IMR-90 (cell line): ENCODE results near the gene GPI. TPM values are rescaled to one million over a fixed set of nuclear protein-coding genes. Genes with fewer than 3 reads are reported as not detected.

Source experiments
- ATAC-seq: fragments of 200-7000 bp; cut with Tn5 transposase; 2 replicates; pipeline ENCODE4 v1.9.1; 2020; ENCODE audit warnings: low read depth, mild to moderate bottlenecking, moderate library complexity
- BruUV-seq: library from RNA; stranded (reverse); fragments of 400-500 nt; replicated peaks from 2 replicates; lab custom pipeline; 2021; lab: Mats Ljungman, UMichigan
- CTCF ChIA-PET: fragments of 300-600 bp; formaldehyde crosslinking; extraction: SDS; loops from one replicate; lab custom pipeline; 2021; ENCODE audit warnings: antibody characterized with exemption; lab: Yijun Ruan, JAX
- POLR2A ChIA-PET: fragments of 300-600 bp; sonication (Branson Sonifier 250); formaldehyde crosslinking; loops from one replicate; lab custom pipeline; 2022; ENCODE audit warnings: antibody characterized with exemption; ENCODE audit not compliant: unreplicated experiment; lab: Charles Lee
- DNase-seq: peaks from one replicate; pipeline ENCODE4 v3.0.0; 2013
- H2AFZ ChIP-seq: replicated peaks from 2 replicates; pipeline ENCODE3; 2013; ENCODE audit warnings: low read length, mild to moderate bottlenecking; ENCODE audit not compliant: poor library complexity
- H2AK5ac ChIP-seq: 2 replicates; pipeline ENCODE4 v1.6.1; 2013; ENCODE audit warnings: low read depth, low read length, inconsistent platforms
- H2AK9ac ChIP-seq: replicated peaks from 2 replicates; pipeline ENCODE3; 2013; ENCODE audit warnings: mild to moderate bottlenecking, low read depth, low read length, moderate library complexity; ENCODE audit not compliant: poor library complexity
- H2BK120ac ChIP-seq: 2 replicates; pipeline ENCODE4 v1.6.1; 2013; ENCODE audit warnings: low read depth, low read length, inconsistent platforms
- H2BK15ac ChIP-seq: 3 replicates; pipeline ENCODE4 v1.6.1; 2013; ENCODE audit warnings: low read depth, low read length, inconsistent platforms
- H2BK20ac ChIP-seq: 2 replicates; pipeline ENCODE4 v1.6.1; 2013; ENCODE audit warnings: low read depth, mild to moderate bottlenecking, inconsistent platforms, low read length, moderate library complexity
- H2BK5ac ChIP-seq: 2 replicates; pipeline ENCODE4 v1.6.1; 2013; ENCODE audit warnings: mild to moderate bottlenecking, low read depth, low read length, inconsistent platforms; ENCODE audit not compliant: poor library complexity, severe bottlenecking
- H3K14ac ChIP-seq: replicated peaks from 2 replicates; pipeline ENCODE4 v1.6.1; 2013; ENCODE audit warnings: low read depth, low read length, inconsistent platforms
- H3K18ac ChIP-seq: 2 replicates; pipeline ENCODE4 v1.6.1; 2013; ENCODE audit warnings: low read depth, low read length, control low read depth
- H3K23ac ChIP-seq: 2 replicates; pipeline ENCODE4 v1.6.1; 2013; ENCODE audit warnings: low read depth, low read length, inconsistent platforms
- H3K27ac ChIP-seq: 2 replicates; pipeline ENCODE4 v1.5.1; 2013; ENCODE audit warnings: mild to moderate bottlenecking, control low read depth, low read length; ENCODE audit not compliant: insufficient read depth
- H3K27me3 ChIP-seq: 2 replicates; pipeline ENCODE4 v1.6.1; 2013; ENCODE audit warnings: low read length; ENCODE audit not compliant: control insufficient read depth, insufficient read depth
- H3K36me3 ChIP-seq: 2 replicates; pipeline ENCODE4 v1.6.1; 2013; ENCODE audit warnings: low read length, mixed read lengths; ENCODE audit not compliant: control insufficient read depth, insufficient read depth
- H3K4ac ChIP-seq: 2 replicates; pipeline ENCODE4 v1.6.1; 2013; ENCODE audit warnings: low read depth, low read length, inconsistent platforms
- H3K4me1 ChIP-seq: 2 replicates; pipeline ENCODE4 v1.6.1; 2013; ENCODE audit warnings: low read length, mixed read lengths; ENCODE audit not compliant: control insufficient read depth, insufficient read depth
- H3K4me2 ChIP-seq: 2 replicates; pipeline ENCODE4 v1.6.1; 2013; ENCODE audit warnings: low read depth, mild to moderate bottlenecking, control low read depth, low read length, moderate library complexity
- H3K4me3 ChIP-seq: 2 replicates; pipeline ENCODE4 v1.5.1; 2013; ENCODE audit warnings: low read depth, mild to moderate bottlenecking, control low read depth, low read length, moderate library complexity; ENCODE audit not compliant: insufficient read depth
- H3K56ac ChIP-seq: 2 replicates; pipeline ENCODE4 v1.6.1; 2013; ENCODE audit warnings: low read length, inconsistent platforms; ENCODE audit not compliant: insufficient read depth; ENCODE audit errors: extremely low read depth
- H3K79me1 ChIP-seq, 2 experiments: 2 replicates each; pipeline ENCODE4 v1.6.1; 2013; ENCODE audit warnings: low read length in 2 of 2, inconsistent platforms in 1 of 2, low read depth in 1 of 2
- H3K9ac ChIP-seq: 2 replicates; pipeline ENCODE4 v1.6.1; 2013; ENCODE audit warnings: low read depth, low read length, control low read depth
- H3K9me1 ChIP-seq: 2 replicates; pipeline ENCODE4 v1.6.1; 2013; ENCODE audit warnings: low read length, inconsistent platforms; ENCODE audit not compliant: insufficient read depth
- H3K9me3 ChIP-seq: 2 replicates; pipeline ENCODE4 v1.6.1; 2013; ENCODE audit warnings: low read length; ENCODE audit not compliant: control insufficient read depth, insufficient read depth
- H4K20me1 ChIP-seq: 2 replicates; pipeline ENCODE4 v1.6.1; 2013; ENCODE audit warnings: low read length, inconsistent platforms; ENCODE audit not compliant: insufficient read depth
- H4K5ac ChIP-seq: 2 replicates; pipeline ENCODE4 v1.6.1; 2013; ENCODE audit warnings: mild to moderate bottlenecking, low read depth, low read length, control low read depth
- H4K8ac ChIP-seq, 2 experiments: 2 replicates each; pipeline ENCODE4 v1.6.1; 2013; ENCODE audit warnings: low read depth in 2 of 2, low read length in 2 of 2, control low read depth in 1 of 2, inconsistent platforms in 1 of 2
- H4K91ac ChIP-seq: 2 replicates; pipeline ENCODE4 v1.6.1; 2013; ENCODE audit warnings: low read depth, low read length, inconsistent platforms; ENCODE audit not compliant: insufficient read depth
- CHD1 ChIP-seq: IDR thresholded peaks from 2 replicates; pipeline ENCODE4 v1.6.1; 2012; ENCODE audit warnings: low read depth, low read length, improper control_type of control experiment
- MAFK ChIP-seq: IDR thresholded peaks from 2 replicates; pipeline ENCODE4 v1.6.1; 2012; ENCODE audit warnings: low read depth, low read length, improper control_type of control experiment
- MXI1 ChIP-seq: IDR thresholded peaks from 2 replicates; pipeline ENCODE4 v1.6.1; 2012; ENCODE audit warnings: low read depth, mild to moderate bottlenecking, low read length, moderate library complexity, borderline replicate concordance
- POLR2A ChIP-seq: IDR thresholded peaks from 2 replicates; pipeline ENCODE4 v1.6.1; 2012; ENCODE audit warnings: mild to moderate bottlenecking, low read depth, low read length
- RFX5 ChIP-seq: IDR thresholded peaks from 2 replicates; pipeline ENCODE4 v1.8.0; 2012; ENCODE audit warnings: low read depth, mild to moderate bottlenecking, low read length, moderate library complexity
- WGBS, 2 experiments: methylation state at CpG; one replicate each; pipeline versions ENCODE4 v1.1.5 to v1.1.7; 2013; ENCODE audit warnings: missing lambda C conversion rate in 2 of 2; ENCODE audit not compliant: insufficient read length in 1 of 2; ENCODE audit errors: extremely low coverage in 2 of 2; 5-methylcytosine and 5-hydroxymethylcytosine counted together
- dilution Hi-C: fragments of 300-500 bp; cut with HindIII; formaldehyde crosslinking; loops from one replicate; pipeline ENCODE4 v1.14.3; 2018; ENCODE audit warnings: low sequenced_read_pairs; ENCODE audit not compliant: unreplicated experiment
- in situ Hi-C: fragments of 300-500 bp; cut with MboI; formaldehyde crosslinking; loops from 3 replicates; pipeline ENCODE4 v1.14.3; 2019; ENCODE audit warnings: low sequenced_read_pairs, inconsistent platforms, mixed read lengths
- intact Hi-C: fragments of 100-400 bp; cut with micrococcal nuclease; formaldehyde crosslinking; loops from 2 replicates; pipeline ENCODE4 v1.10.0; 2022
- polyA plus RNA-seq, 3 experiments: library from polyadenylated mRNA; depleted of rRNA; stranded (reverse); fragments of >200 nt; gene quantifications; 2 replicates each; pipeline ENCODE4 v1.2.3, GENCODE V29; 2012; ENCODE audit warnings: low replicate concordance in 1 of 3
- total RNA-seq: library from RNA; depleted of rRNA; stranded (reverse); fragments of >200 nt; gene quantifications from 2 replicates; pipeline ENCODE4 v1.2.3, GENCODE V29; 2012
- TF ChIP-seq, protein P1 (sequence below): fragments of 150-350 bp; IDR thresholded peaks from 2 replicates; pipeline ENCODE4 v1.6.1; 2016; ENCODE audit warnings: low read depth, mild to moderate bottlenecking, low read length, moderate library complexity, borderline replicate concordance

The GPI gene
- total and polyA plus RNA-seq, 2 of the 4 experiments (the other 2 are of a cell fraction) = 147 to 239 TPM

DNA sequence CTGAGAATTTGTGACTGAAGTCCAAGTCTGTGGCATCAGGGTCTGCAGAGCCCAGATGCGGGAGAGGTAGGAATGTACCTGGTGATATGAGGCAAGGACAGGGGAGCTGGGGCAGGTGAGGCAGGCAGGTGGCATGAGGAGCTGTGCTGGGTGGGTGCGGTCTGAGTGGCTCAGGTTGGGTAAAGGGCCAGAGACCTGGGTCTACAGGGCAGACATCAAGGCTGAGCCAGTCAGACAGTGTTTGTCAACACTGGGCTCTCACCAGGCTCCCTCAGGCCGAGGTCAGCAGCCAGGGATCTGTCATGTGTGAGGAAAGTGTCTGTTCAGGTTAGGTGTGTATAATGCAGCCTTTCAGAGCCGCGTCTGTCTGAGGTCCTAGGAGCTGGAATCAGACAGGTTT, 18.6 kb downstream of the GPI start:
- POLR2A ChIA-PET = no interaction called here
- no peaks in the 10 kb centered on the region for H3K27me3 ChIP-seq

More for the DNA sequence above, 18.6 kb downstream of the GPI start:
- Histone ChIP-seq H3K4me2 (no peak overlapping the region), H4K5ac (no peak overlapping the region), H2BK120ac (no peak overlapping the region), H3K4ac (no peak overlapping the region), H3K27ac (no peak overlapping the region), H2BK20ac (no peak overlapping the region), H2AK9ac (no peak overlapping the region), H3K4me3 (no peak overlapping the region), H3K9me1 (peaks cover 32% of the 10 kb centered on the region), H2BK15ac (no peak overlapping the region), H3K14ac (no peak overlapping the region), H4K91ac (no peak overlapping the region), H2AFZ (no peak overlapping the region), H3K79me1 (peaks cover 20 to 31% of the 10 kb centered on the region in 2 experiments), H3K56ac (no peak overlapping the region), H2BK5ac (no peak overlapping the region), H4K8ac (no peak overlapping the region), H3K23ac (no peak overlapping the region), H3K9ac (no peak overlapping the region), H3K9me3 (no peaks in the 10 kb centered on the region), H3K4me1 (no peaks in the 10 kb centered on the region), H3K18ac (no peak overlapping the region), H3K36me3 (peaks cover 90% of the 10 kb centered on the region), H4K20me1 (peaks cover 31% of the 10 kb centered on the region), H2AK5ac (no peak overlapping the region)
- DNase-seq = no peak
- intact Hi-C loops (no loop called here), in situ Hi-C loops (no loop called here), dilution Hi-C loops (no loop called here)
- CTCF ChIA-PET = no interaction called here
- ATAC-seq = no peak
- TF ChIP-seq, protein P1, sequence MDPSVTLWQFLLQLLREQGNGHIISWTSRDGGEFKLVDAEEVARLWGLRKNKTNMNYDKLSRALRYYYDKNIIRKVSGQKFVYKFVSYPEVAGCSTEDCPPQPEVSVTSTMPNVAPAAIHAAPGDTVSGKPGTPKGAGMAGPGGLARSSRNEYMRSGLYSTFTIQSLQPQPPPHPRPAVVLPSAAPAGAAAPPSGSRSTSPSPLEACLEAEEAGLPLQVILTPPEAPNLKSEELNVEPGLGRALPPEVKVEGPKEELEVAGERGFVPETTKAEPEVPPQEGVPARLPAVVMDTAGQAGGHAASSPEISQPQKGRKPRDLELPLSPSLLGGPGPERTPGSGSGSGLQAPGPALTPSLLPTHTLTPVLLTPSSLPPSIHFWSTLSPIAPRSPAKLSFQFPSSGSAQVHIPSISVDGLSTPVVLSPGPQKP = no peak
- no peak for TF ChIP-seq MXI1
- no peak for TF ChIP-seq MAFK
- no peak for TF ChIP-seq CHD1
- no peak for TF ChIP-seq RFX5
- no peak for TF ChIP-seq POLR2A
- BruUV-seq = no TSS peak
- 95% methylated on average over 4 of the region's 5 CpGs; no CpG with 5 or more reads in 1 of the 2 experiments for WGBS, 2 experiments
